Measurements from ENCODE around the gene IL1RN.

GRCh38 chr2:113160248-113160647 is 32.9 kb downstream of the IL1RN start:
- TF ChIP-seq, protein P1, sequence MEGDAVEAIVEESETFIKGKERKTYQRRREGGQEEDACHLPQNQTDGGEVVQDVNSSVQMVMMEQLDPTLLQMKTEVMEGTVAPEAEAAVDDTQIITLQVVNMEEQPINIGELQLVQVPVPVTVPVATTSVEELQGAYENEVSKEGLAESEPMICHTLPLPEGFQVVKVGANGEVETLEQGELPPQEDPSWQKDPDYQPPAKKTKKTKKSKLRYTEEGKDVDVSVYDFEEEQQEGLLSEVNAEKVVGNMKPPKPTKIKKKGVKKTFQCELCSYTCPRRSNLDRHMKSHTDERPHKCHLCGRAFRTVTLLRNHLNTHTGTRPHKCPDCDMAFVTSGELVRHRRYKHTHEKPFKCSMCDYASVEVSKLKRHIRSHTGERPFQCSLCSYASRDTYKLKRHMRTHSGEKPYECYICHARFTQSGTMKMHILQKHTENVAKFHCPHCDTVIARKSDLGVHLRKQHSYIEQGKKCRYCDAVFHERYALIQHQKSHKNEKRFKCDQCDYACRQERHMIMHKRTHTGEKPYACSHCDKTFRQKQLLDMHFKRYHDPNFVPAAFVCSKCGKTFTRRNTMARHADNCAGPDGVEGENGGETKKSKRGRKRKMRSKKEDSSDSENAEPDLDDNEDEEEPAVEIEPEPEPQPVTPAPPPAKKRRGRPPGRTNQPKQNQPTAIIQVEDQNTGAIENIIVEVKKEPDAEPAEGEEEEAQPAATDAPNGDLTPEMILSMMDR (IDR thresholded peaks at IDR 0.05) = no peak
- TF ChIP-seq EP300 (IDR thresholded peaks at IDR 0.05) = no peak
